Kasumi-1 (cell line): ENCODE measurements around the gene MTHFS.

Experiments used
- DNase-seq, 2 experiments: peaks; one replicate each; lab custom pipeline; 2025; lab: John Stamatoyannopoulos, UW

MTHFS gene

DNA sequence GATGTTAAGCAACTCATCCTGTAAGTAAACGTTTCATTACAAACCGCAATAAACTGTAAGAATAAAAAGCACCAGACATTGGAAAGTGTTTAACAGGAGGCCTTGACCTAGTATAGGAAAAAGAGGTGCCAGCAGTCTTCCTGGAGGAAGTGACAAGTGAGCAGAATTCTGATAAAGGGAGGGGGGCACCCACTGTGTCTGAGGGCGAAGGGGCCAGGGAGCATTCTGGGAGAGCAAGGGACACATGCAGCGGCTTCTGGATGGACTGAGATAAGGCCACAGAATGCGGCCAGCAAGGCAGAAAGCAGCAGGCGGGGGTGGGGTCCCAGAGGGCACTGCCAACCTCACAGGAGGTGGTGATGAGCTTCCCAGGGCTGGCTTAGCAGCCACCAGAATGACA is 80.2 kb downstream of the MTHFS start:
- DNase-seq, result no peak

DNA sequence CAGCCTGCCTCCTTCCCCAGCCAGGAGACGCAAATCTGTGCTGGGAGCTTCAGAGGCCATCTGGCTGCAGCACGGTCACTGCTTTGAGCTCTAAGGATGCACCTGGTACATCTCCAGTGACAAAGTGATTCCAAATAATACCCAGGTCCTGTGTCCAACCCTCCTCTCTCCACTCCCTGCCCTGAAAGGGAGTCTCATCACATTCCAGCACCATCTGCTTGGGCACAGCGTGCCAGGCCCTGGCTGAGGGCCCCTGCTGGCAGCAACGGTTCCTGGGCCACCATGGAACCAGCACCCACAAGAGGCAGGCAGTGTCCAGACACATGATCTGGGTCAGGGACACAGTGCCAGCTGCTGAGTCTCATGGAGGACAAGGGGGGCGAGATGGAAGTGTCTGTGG is 81.3 kb downstream of the MTHFS start:
- no peak for DNase-seq

DNA sequence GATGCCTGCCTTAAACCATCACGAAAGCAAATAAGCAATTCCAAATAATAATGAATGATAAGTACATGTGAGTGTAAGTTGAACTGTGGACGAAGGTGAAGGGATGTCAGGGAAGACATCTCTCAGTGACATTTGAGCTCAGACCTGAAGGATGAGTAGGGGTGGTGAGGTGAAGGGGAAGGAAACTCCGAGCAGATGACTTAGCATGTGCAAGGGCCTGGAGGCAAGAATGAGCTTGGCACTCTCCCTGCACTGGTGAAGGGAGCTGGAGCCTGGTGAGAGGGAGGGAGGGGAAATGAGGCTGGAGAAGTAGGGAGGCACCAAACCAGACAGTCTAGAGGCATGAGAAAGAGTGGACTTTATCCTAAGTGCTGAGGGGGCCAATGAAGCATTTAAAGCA is 84.3 kb downstream of the MTHFS start:
- DNase-seq, result no peak

DNA sequence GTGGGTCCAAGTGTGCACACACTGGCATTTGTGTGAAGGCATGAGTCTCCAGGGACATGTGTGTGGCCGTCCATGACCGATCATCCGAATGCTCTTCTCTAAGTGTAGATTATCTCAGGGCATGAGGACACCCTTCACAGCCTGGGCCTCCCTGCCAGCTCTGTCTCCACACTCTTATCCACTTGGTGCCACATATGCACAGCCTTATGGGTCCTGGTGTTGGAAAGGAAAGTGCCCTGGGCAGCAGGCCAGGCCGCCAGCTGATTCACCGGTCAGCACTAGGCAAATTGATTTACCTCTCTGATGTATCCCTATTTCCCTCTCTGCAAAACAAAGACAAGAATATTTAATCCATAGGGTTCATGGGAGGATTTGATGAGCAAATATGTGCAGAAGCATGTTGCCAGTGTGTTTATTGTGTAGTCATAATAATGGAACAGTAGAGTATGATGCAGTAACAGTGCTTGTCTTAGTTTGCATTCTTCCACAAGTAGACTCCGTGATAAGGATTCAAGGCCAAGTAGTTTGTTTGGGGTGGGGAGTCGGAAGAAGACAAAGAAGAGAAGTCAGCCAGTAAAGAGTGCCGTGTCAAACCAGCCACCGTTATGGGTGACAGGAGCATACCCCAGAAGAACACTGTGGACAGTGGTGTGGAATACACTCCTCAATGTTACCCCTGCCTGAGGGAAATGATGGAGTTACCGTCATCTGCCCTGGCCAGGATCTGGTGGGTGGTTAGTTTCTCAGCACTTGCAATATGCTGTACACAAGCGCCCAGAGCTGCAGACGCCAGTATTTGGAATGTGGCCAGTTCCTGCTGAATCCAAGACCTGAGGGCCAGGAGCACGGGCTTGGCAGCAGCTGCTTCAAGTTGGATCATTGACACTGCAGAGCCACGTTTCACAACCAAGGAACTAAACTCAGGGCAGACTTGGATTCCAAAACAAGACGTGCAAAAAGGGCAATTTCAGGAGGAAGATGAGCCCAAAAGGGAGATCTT is 85.1 kb downstream of the MTHFS start:
- DNase-seq, result no peak

DNA sequence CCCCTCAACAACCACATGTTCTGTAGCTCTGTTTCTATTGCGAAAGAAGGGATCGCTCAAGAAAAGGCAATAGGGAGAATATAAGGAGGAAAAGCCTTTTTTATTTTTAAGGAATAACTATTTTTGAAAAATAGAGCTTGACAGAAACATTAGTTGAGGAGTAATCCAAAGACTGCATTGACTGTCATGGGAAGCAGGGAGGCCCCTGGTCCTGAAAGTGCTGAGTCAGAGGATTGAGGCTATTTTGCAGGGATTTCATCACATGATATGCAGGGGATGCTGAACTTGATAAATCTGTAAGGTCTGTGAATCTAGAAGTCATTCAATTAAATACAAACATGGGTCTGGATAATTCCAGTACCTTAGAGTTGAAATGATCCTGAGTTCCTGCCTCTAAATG is 92.0 kb downstream of the MTHFS start:
- DNase-seq, result no peak

DNA sequence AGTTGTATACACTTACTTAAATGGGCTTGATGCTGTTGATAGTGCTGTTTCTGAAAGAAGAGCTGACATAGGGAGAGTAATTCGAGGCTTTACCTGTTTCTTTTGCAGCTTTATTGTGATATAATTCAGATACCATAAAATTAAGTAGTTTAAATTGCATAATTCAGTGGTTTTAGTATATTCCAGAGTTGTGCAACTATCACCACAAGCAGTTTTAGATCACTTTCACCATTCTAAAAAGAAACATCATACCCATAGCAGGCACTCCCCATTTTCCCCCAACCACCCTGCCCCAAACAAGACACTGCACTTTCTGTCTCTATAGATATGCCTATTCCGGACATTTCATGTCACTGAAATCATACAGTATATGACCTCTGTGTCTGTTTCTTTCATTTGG is 98.5 kb downstream of the MTHFS start:
- no peak for DNase-seq
